GM12874 (cell line): ENCODE data around the gene PSORS1C1.

ENCODE experiments used
- TF ChIP-seq, protein P1 (sequence below): IDR thresholded peaks from 2 replicates; pipeline ENCODE4 v1.5.1; 2011; ENCODE audit warnings: low read depth, mild to moderate bottlenecking, control low read depth, low read length, moderate library complexity; ENCODE audit not compliant: insufficient read depth

Gene PSORS1C1

DNA sequence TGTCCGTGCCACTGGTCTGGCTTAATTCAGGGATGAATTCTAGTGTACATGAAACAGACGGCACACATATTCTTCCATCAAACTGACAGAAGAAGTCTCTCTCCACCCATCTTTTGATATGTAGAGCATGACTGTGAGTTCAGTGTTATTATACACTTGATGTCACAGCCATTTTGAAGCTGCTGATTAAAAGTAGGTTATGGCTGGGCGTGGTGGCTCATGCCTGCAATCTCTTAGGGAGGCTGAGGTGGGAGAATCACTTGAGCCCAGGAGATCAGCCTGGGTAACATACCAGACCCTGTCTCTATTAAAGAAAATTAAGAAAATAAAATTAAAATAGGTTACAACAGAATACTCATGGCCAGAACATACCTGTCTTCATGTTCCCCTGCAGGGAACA, 22.9 kb upstream of the PSORS1C1 start:
- TF ChIP-seq, protein P1, sequence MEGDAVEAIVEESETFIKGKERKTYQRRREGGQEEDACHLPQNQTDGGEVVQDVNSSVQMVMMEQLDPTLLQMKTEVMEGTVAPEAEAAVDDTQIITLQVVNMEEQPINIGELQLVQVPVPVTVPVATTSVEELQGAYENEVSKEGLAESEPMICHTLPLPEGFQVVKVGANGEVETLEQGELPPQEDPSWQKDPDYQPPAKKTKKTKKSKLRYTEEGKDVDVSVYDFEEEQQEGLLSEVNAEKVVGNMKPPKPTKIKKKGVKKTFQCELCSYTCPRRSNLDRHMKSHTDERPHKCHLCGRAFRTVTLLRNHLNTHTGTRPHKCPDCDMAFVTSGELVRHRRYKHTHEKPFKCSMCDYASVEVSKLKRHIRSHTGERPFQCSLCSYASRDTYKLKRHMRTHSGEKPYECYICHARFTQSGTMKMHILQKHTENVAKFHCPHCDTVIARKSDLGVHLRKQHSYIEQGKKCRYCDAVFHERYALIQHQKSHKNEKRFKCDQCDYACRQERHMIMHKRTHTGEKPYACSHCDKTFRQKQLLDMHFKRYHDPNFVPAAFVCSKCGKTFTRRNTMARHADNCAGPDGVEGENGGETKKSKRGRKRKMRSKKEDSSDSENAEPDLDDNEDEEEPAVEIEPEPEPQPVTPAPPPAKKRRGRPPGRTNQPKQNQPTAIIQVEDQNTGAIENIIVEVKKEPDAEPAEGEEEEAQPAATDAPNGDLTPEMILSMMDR = no peak

DNA sequence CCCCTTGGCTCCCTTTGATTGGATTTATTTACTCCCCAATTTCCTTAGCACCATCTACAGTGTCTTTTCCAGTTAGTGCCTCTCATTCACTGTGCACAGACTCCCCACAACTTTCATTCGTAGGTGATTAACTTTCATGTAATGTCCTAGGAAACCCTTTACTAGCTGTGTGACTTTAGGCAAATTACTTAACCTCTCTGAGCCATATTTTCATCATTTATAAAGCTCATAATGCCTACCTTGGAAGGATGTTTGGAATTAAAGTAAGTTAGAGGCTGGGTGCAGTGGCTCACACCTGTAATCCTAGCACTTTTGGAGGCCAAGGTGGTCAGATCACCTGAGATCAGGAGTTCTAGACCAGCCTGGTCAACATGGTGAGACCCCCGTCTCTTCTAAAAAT, 22.4 kb upstream of the PSORS1C1 start:
- TF ChIP-seq, protein P1 = no peak

DNA sequence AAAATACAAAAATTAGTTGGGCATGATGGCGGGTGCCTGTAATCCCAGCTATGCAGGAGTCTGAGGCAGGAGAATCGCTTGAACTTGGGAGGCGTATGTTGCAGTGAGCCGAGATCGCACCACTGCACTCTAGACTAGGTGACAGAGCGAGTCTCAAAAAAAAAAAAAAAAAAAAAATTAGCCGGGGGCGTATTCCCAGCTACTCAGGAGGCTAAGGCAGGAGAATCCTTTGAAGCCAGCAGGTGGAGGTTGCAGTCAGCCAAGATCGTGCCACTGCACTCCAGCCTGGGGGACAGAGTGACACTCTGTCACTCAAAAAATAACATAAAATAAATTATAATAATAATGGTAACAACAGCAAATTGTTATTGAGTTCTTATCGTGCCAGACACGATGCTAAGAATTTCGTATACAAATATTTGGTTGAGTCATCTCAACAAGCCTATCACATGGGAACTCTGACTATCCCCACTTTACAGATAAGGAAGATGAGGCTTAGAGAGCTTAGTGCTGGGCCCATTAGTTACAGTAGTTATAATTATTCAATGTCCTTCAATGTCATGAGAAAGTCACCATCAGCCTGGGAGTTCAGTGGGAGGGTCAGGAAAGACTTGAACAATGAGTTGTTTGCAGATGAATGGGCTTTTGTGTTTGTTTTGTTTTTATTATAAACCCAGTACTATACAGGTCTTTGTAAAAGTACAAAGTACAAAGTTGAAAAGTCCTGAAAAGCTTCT, 21.7 kb upstream of the PSORS1C1 start:
- TF ChIP-seq, protein P1 = no peak

DNA sequence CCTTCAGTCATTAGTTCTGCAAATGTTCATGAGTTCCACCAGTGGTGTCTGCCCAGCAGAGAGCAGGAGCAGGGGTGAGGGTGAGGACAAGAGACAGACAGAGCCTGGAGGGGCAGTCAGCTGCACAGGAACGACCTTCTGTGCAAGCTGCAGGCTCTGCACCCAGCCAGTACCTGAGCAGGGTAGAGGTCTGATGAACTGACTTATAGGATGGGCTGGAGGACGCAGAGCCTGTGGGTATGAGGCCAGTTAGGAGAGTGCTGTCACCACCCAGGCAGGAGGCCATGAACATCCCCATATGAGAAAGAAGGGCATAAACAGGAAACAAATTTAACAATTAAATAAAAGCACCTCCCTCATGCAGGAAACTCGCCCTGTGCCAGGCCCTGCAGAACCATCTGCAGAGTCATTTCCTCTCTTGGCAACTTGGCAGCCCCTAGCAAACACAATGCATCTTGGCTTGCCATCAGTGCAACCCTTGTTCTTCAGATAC, 20.2 kb upstream of the PSORS1C1 start:
- TF ChIP-seq, protein P1 = no peak

DNA sequence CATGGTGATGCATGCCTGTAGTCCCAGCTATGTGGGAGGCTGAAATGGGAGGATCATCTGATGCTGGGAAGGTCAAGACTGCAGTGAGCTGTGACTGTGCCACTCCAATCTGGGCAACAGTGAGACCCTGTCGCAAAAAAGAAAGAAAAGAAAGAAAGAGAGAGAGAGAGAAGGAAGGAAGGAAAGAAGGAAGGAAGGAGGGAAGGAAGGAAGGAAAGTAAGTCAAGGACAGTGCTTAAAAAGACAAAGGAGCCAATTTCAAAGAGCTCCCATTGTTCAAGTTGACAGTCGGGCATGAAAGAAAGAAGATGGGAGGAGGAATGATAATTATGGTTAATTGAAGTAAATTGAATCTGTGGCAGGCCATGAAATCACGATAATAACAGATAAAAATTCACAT, 18.4 kb upstream of the PSORS1C1 start:
- TF ChIP-seq, protein P1 = no peak

DNA sequence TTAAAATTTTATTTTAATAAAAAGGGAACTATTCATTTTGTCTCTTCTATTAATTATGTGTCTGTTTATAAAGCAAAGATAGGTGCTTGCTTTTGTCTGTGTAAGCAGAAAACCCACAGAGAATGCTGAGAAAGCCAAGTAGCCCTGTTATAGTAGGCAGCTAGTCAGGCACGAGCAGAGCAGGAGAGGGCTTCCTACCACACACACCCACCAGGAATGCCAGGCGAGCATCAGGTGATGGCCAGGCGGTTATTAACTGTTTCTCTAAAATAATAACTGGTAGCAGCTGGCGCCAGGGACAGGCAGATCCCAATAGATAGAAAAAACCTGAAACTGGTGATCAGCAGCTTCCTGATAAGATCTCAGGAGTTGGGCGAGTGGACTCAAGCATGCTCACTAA, 17.9 kb upstream of the PSORS1C1 start:
- TF ChIP-seq, protein P1 = no peak

DNA sequence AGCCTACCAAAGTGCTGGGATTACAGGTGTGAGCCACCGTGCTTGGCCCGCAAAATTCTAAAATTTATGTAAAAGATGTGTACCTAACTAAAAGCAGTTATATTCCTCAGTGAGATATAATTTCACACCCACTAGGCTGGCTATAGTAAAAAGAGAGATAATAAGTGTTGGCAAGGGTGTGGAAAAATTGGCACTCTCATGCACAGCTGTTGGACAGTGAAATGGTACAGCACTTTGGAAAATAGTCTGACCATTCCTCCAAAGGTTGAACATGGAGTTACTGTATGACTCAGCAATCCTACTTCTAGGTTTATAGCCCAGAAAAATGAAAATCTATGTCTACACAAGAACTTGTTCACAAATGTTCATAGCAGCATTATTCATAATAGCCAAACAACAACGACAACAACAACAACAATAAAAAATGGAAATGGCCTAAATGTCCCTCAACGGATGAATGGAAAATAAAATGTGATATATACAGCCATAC, 16.1 kb upstream of the PSORS1C1 start:
- TF ChIP-seq, protein P1 = no peak
